ENCODE measurements around the gene ANAPC13. TPM values are rescaled to one million over a fixed set of nuclear protein-coding genes. Genes with fewer than 3 reads are reported as not detected.

ANAPC13 gene
- total RNA-seq, 2 experiments from 2014 or later, result 29.8 to 50.6 TPM

- TF ChIP-seq EZH2phosphoT487 (IDR thresholded peaks at IDR 0.05; ENCODE audit: borderline replicate concordance, low read depth, low read length) (no peak), CTCF (conservative IDR thresholded peaks at IDR 0.05; ENCODE audit: low read length) (no peak)
- H2AFZ ChIP-seq (ENCODE audit: low read length), result no peak overlapping the region
- H3K4me2 ChIP-seq (ENCODE audit: low read length), result no peak overlapping the region
- H3K4me1 ChIP-seq (ENCODE audit: insufficient read depth, low read length, poor library complexity, severe bottlenecking), result no peaks in the 10 kb centered on the region
- ChIA-PET POLR2A (interaction anchor here (1.0 kb wide), 1 partner anchor 1789 kb away, joined by 3 read pairs; no protein-coding TSS in a partner anchor), CTCF (ENCODE audit: unreplicated experiment) (no interaction called here)
- peaks cover 97% of the 10 kb centered on the region for H3K36me3 ChIP-seq (ENCODE audit: insufficient read depth, low read length)
- no peaks in the 10 kb centered on the region for H3K9me2 ChIP-seq (ENCODE audit: insufficient read depth, low read length)
- intact Hi-C loops (cut with micrococcal nuclease; ENCODE audit: unreplicated experiment), result no loop called here
- H4K20me1 ChIP-seq (ENCODE audit: insufficient read depth, low read length), result no peaks in the 10 kb centered on the region
- DNase-seq (ENCODE audit: low spot score), result no peak
- H3K79me2 ChIP-seq (ENCODE audit: insufficient read depth, low read depth, low read length), result peaks cover 47% of the 10 kb centered on the region
- H3K27ac ChIP-seq (ENCODE audit: low read depth, low read length, poor library complexity, severe bottlenecking), result no peak overlapping the region
- H3K4me3 ChIP-seq (ENCODE audit: low read depth, low read length, poor library complexity, severe bottlenecking), result no peak overlapping the region
- peaks cover 39% of the 10 kb centered on the region for H3K9me3 ChIP-seq (ENCODE audit: low read length)
- no TSS peak for BruUV-seq (replicated peaks)
Observed at GRCh38 chr3:134505485-134505884, 19.7 kb upstream of the ANAPC13 start.

DNA sequence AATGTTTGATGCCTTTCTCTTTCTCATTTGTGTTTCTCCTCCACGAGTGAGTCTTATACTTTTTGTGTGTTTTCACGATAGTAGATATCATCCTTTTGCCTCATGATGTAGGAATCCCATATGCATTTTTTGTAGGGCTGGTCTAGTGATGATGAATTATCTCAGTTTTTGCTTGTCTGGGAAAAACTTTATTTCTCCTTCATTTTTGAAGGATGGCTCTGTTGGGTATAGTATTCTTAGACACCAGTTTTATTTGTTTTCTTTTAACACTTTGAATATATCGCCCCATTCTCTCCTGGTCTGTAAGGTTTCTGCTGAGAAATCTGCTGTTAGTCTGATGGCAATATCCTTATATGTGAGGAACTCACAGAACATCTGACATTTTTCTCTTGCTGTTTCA is 18.3 kb upstream of the ANAPC13 start:
- peaks cover 59% of the 10 kb centered on the region for H3K79me2 ChIP-seq (ENCODE audit: insufficient read depth, low read depth, low read length)
- ChIA-PET POLR2A (interaction anchor here (0.8 kb wide), 1 partner anchor 26 kb away, joined by 4 read pairs; no protein-coding TSS in a partner anchor), CTCF (ENCODE audit: unreplicated experiment) (no interaction called here)
- BruUV-seq (replicated peaks), result no TSS peak
- H3K4me1 ChIP-seq (ENCODE audit: insufficient read depth, low read length, poor library complexity, severe bottlenecking), result no peaks in the 10 kb centered on the region
- H3K4me2 ChIP-seq (ENCODE audit: low read length), result no peak overlapping the region
- intact Hi-C loops (cut with micrococcal nuclease; ENCODE audit: unreplicated experiment), result no loop called here
- H4K20me1 ChIP-seq (ENCODE audit: insufficient read depth, low read length), result no peaks in the 10 kb centered on the region
- H3K27ac ChIP-seq (ENCODE audit: low read depth, low read length, poor library complexity, severe bottlenecking), result no peak overlapping the region
- DNase-seq (ENCODE audit: low spot score), result no peak
- H3K36me3 ChIP-seq (ENCODE audit: insufficient read depth, low read length), result peaks cover 95% of the 10 kb centered on the region
- TF ChIP-seq CTCF (conservative IDR thresholded peaks at IDR 0.05; ENCODE audit: low read length) (no peak), EZH2phosphoT487 (IDR thresholded peaks at IDR 0.05; ENCODE audit: borderline replicate concordance, low read depth, low read length) (no peak)
- peaks cover 41% of the 10 kb centered on the region for H3K9me3 ChIP-seq (ENCODE audit: low read length)
- H3K4me3 ChIP-seq (ENCODE audit: low read depth, low read length, poor library complexity, severe bottlenecking), result no peak overlapping the region
- H2AFZ ChIP-seq (ENCODE audit: low read length), result no peak overlapping the region
- no peaks in the 10 kb centered on the region for H3K9me2 ChIP-seq (ENCODE audit: insufficient read depth, low read length)

DNA sequence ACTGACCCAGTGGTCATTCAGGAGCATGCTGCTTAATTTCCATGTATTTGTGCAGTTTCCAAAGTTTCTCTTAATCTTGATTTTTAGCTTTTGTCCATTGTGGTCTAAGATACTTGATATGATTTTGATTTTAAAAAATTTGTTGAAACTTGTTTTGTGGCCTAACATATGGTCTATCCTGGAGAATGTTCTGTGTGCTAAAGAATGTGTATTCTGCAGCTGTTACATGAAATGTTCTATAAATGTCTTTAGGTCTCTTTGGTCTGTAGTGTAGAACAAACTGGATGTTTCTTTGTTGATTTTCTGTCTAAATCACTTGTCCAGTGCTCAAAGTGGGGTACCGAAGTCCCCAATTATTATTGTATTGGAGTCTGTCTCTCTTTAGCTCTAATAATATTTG is 17.5 kb upstream of the ANAPC13 start:
- no peak overlapping the region for H3K4me2 ChIP-seq (ENCODE audit: low read length)
- CTCF ChIA-PET (ENCODE audit: unreplicated experiment), result no interaction called here
- intact Hi-C loops (cut with micrococcal nuclease; ENCODE audit: unreplicated experiment), result no loop called here
- no peaks in the 10 kb centered on the region for H3K4me1 ChIP-seq (ENCODE audit: insufficient read depth, low read length, poor library complexity, severe bottlenecking)
- no TSS peak for BruUV-seq (replicated peaks)
- H3K9me3 ChIP-seq (ENCODE audit: low read length), result peaks cover 41% of the 10 kb centered on the region
- no peak overlapping the region for H3K27ac ChIP-seq (ENCODE audit: low read depth, low read length, poor library complexity, severe bottlenecking)
- no peaks in the 10 kb centered on the region for H4K20me1 ChIP-seq (ENCODE audit: insufficient read depth, low read length)
- H3K79me2 ChIP-seq (ENCODE audit: insufficient read depth, low read depth, low read length), result peaks cover 67% of the 10 kb centered on the region
- H2AFZ ChIP-seq (ENCODE audit: low read length), result no peak overlapping the region
- POLR2A ChIA-PET, result no interaction called here
- TF ChIP-seq CTCF (conservative IDR thresholded peaks at IDR 0.05; ENCODE audit: low read length) (no peak), EZH2phosphoT487 (IDR thresholded peaks at IDR 0.05; ENCODE audit: borderline replicate concordance, low read depth, low read length) (no peak)
- no peak overlapping the region for H3K4me3 ChIP-seq (ENCODE audit: low read depth, low read length, poor library complexity, severe bottlenecking)
- peaks cover 95% of the 10 kb centered on the region for H3K36me3 ChIP-seq (ENCODE audit: insufficient read depth, low read length)
- DNase-seq (ENCODE audit: low spot score), result no peak
- no peaks in the 10 kb centered on the region for H3K9me2 ChIP-seq (ENCODE audit: insufficient read depth, low read length)
